PC-9 (cell line): ENCODE data around the gene EBF4. TPM values are rescaled to one million over a fixed set of nuclear protein-coding genes. Genes with fewer than 3 reads are reported as not detected.

ENCODE experiments used
- BruUV-seq: library from RNA; stranded (reverse); fragments of 400-500 nt; replicated peaks from 2 replicates; lab custom pipeline; 2021; lab: Mats Ljungman, UMichigan
- CTCF ChIA-PET: fragments of 300-600 bp; sonication (Branson Sonifier 250); formaldehyde crosslinking; loops from one replicate; lab custom pipeline; 2022; ENCODE audit warnings: antibody characterized with exemption; lab: Charles Lee
- POLR2A ChIA-PET: fragments of 300-600 bp; sonication (Branson Sonifier 250); formaldehyde crosslinking; loops from one replicate; lab custom pipeline; 2022; ENCODE audit warnings: antibody characterized with exemption; ENCODE audit not compliant: unreplicated experiment; lab: Charles Lee
- DNase-seq, 2 experiments: peaks; one replicate each; pipeline versions ENCODE4 v3.0.0 to v3.0.0-alpha.2; 2015 to 2022; ENCODE audit warnings: mixed read lengths in 1 of 2
- H2AFZ ChIP-seq: fragments of 200-600 bp; sonication (generic); 2 replicates; pipeline ENCODE4 v1.8.1; 2017; ENCODE audit warnings: antibody characterized with exemption
- H3F3A ChIP-seq: fragments of 200-600 bp; sonication (generic); 2 replicates; pipeline ENCODE4 v1.8.1; 2017; ENCODE audit warnings: antibody characterized with exemption, mild to moderate bottlenecking, low read depth; ENCODE audit not compliant: insufficient read depth
- H3K27ac ChIP-seq: fragments of 200-600 bp; sonication (generic); 2 replicates; pipeline ENCODE4 v1.6.1; 2016; ENCODE audit warnings: mixed run types
- H3K27me3 ChIP-seq: fragments of 200-600 bp; sonication (generic); 2 replicates; pipeline ENCODE4 v1.6.1; 2016; ENCODE audit warnings: low read depth, mixed run types; ENCODE audit not compliant: insufficient read depth
- H3K36me3 ChIP-seq: fragments of 200-600 bp; sonication (generic); 2 replicates; pipeline ENCODE4 v1.6.1; 2016; ENCODE audit warnings: low read depth, mixed run types
- H3K4me1 ChIP-seq: fragments of 200-600 bp; sonication (generic); replicated peaks from 2 replicates; pipeline ENCODE4 v1.6.1; 2016; ENCODE audit warnings: mixed run types; ENCODE audit not compliant: insufficient read depth
- H3K4me2 ChIP-seq: fragments of 200-600 bp; sonication (generic); 2 replicates; pipeline ENCODE4 v1.6.1; 2017; ENCODE audit warnings: mixed run types
- H3K4me3 ChIP-seq: fragments of 200-600 bp; sonication (generic); 2 replicates; pipeline ENCODE4 v1.6.1; 2016; ENCODE audit warnings: mixed run types
- H3K79me2 ChIP-seq: fragments of 200-600 bp; sonication (generic); 2 replicates; pipeline ENCODE4 v1.6.1; 2017; ENCODE audit warnings: low read depth, mixed run types
- H3K9me2 ChIP-seq: fragments of 200-600 bp; sonication (generic); 2 replicates; pipeline ENCODE4 v1.8.1; 2017; ENCODE audit warnings: mild to moderate bottlenecking; ENCODE audit not compliant: insufficient read depth
- H3K9me3 ChIP-seq: fragments of 200-600 bp; sonication (generic); 2 replicates; pipeline ENCODE4 v1.8.1; 2016; ENCODE audit warnings: low read depth; ENCODE audit not compliant: insufficient read depth
- H4K20me1 ChIP-seq: fragments of 200-600 bp; sonication (generic); 2 replicates; pipeline ENCODE4 v1.8.1; 2017; ENCODE audit not compliant: insufficient read depth
- CTCF ChIP-seq: fragments of 200-600 bp; sonication (generic); conservative IDR thresholded peaks from 2 replicates; pipeline ENCODE4 v1.6.1; 2017; ENCODE audit warnings: mixed run types, antibody characterized with exemption, mild to moderate bottlenecking, moderate library complexity
- EZH2 ChIP-seq: fragments of 200-600 bp; sonication (generic); IDR thresholded peaks from 2 replicates; pipeline ENCODE4 v1.8.0; 2017; ENCODE audit warnings: antibody characterized with exemption, low read depth
- intact Hi-C: fragments of 100-400 bp; cut with micrococcal nuclease; formaldehyde crosslinking; loops from one replicate; pipeline ENCODE4 v1.10.0; 2022; ENCODE audit not compliant: unreplicated experiment
- total RNA-seq: library from RNA; stranded (reverse); gene quantifications from 2 replicates; pipeline ENCODE4 v1.2.3, GENCODE V29; 2021

Gene EBF4
- total RNA-seq, 1 experiment from 2014 or later, result 5.1 TPM

DNA sequence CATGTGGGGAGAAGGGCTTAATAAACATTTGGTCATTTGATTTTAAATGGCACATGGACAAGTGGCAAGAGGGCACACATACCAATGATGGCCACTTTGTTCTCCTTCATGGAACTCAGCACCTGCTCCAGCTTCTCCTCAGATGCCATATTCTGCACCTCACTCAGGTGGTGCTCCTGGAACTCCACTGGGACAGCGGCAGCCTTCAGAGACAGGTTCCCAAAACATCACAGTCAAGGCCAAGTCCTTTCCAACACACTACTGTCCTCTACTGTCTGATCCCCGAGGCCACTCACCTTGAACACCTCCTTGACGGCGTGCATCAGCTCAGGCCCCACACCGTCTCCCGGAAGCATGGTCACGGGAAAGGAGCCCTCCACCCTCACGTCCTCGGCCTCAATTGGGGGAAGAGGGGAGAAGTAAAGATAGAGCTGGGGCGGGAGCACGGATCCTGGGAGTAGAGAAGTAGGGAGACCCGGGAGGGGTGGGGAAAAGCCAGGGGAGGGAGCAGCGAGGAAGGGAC is 29.2 kb upstream of the EBF4 start:
- intact Hi-C loops, result no loop called here
- peak overlapping the region; percentile 97 for H2AFZ ChIP-seq

GRCh38 chr20:2663887-2664719 is 28.5 kb upstream of the EBF4 start, which contains the start of gene IDH3B:
IDH3B (minus strand) TSS chr20:2664216; CDS start chr20:2664188, 28 bp downstream.
- Histone ChIP-seq H3F3A (peaks cover 8% of the 10 kb centered on the region; the same call in 1 of the 2 replicates), H3K4me2 (peak within 1 kb of the TSS; percentile 97), H3K9me2 (no peaks in the 10 kb centered on the region), H3K4me3 (peak within 1 kb of the TSS; percentile 78), H2AFZ (peak within 1 kb of the TSS; percentile 97), H3K4me1 (peaks cover 11% of the 10 kb centered on the region), H4K20me1 (no peaks in the 10 kb centered on the region), H3K79me2 (peaks cover 16% of the 10 kb centered on the region), H3K27me3 (no peaks in the 10 kb centered on the region), H3K36me3 (peaks cover 15% of the 10 kb centered on the region), H3K27ac (peak within 1 kb of the TSS; percentile 80), H3K9me3 (no peaks in the 10 kb centered on the region)
- peak; percentile 79 to 80 for DNase-seq
- BruUV-seq, result TSS peak; percentile 100
- intact Hi-C loops, result no loop called here
- CTCF ChIA-PET, result interaction anchor here (0.8 kb wide), 1 partner anchor 9 kb away, joined by 3 read pairs; no protein-coding TSS in a partner anchor
- no peak for TF ChIP-seq CTCF
- TF ChIP-seq EZH2, result no peak
- POLR2A ChIA-PET, result interaction anchor here (0.6 to 1.2 kb wide), 4 partner anchors 11 to 785 kb away, joined by 3 to 5 read pairs (median 4); partner anchors contain the start of genes NOP56 and SNRPB

More for the DNA sequence above, 29.2 kb upstream of the EBF4 start:
- H3K9me2 ChIP-seq, result no peaks in the 10 kb centered on the region
- no peak overlapping the region for H3K27ac ChIP-seq
- H3K4me2 ChIP-seq, result peak overlapping the region; percentile 97
- H3K4me1 ChIP-seq, result peaks cover 11% of the 10 kb centered on the region
- DNase-seq, result no peak
- peak overlapping the region; percentile 78 for H3K4me3 ChIP-seq
- peaks cover 15% of the 10 kb centered on the region for H3K36me3 ChIP-seq
- BruUV-seq, result TSS peak; percentile 40
- H4K20me1 ChIP-seq, result no peaks in the 10 kb centered on the region
- peaks cover 15% of the 10 kb centered on the region for H3F3A ChIP-seq
- peaks cover 16% of the 10 kb centered on the region for H3K79me2 ChIP-seq
- no peak for TF ChIP-seq EZH2
- no peak for TF ChIP-seq CTCF
- CTCF ChIA-PET, result no interaction called here
- H3K27me3 ChIP-seq, result no peaks in the 10 kb centered on the region
- no peaks in the 10 kb centered on the region for H3K9me3 ChIP-seq
- POLR2A ChIA-PET, result interaction anchor here (0.6 to 1.2 kb wide), 2 partner anchors 10 to 193 kb away, joined by 4 to 5 read pairs; partner anchors contain the start of genes NOP56 and SNRPB

DNA sequence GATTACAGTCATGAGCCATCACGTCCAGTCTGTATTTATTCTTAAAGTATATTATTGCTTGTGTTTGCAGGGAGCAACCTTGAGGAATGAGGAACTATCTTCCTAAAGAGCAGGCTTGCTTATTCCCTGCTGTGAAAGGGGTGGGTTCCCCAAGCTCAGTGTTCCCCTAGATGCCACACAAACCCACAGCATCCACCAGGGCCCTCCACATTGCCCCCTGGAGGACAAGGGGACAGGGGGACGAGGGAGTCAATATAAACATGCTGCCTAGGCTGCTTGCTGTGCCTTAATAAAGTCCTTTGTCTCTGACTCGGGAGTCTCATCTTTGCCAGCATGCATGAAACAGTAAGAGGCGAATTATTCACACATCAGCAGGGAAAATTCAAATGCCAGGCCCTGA is 20.6 kb upstream of the EBF4 start:
- DNase-seq, result no peak
- H3K9me2 ChIP-seq, result no peaks in the 10 kb centered on the region
- ChIA-PET CTCF (no interaction called here), POLR2A (interaction anchor here (0.5 kb wide), 1 partner anchor 146 kb away, joined by 7 read pairs; no protein-coding TSS in a partner anchor)
- BruUV-seq, result no TSS peak
- H3K9me3 ChIP-seq, result no peaks in the 10 kb centered on the region
- intact Hi-C loops, result no loop called here
- H3K79me2 ChIP-seq, result no peaks in the 10 kb centered on the region
- no peaks in the 10 kb centered on the region for H4K20me1 ChIP-seq
- no peak overlapping the region for H3K4me3 ChIP-seq
- peaks cover under 1% of the 10 kb centered on the region; the same call in 1 of the 2 replicates for H3K27me3 ChIP-seq
- TF ChIP-seq EZH2, result no peak
- no peak; the same call in 1 of the 2 replicates for TF ChIP-seq CTCF
- no peaks in the 10 kb centered on the region for H3K4me1 ChIP-seq
- no peak overlapping the region for H2AFZ ChIP-seq
- no peaks in the 10 kb centered on the region for H3F3A ChIP-seq
- H3K27ac ChIP-seq, result no peak overlapping the region
- no peaks in the 10 kb centered on the region for H3K36me3 ChIP-seq
- no peak overlapping the region for H3K4me2 ChIP-seq
